Activated CD4-positive, alpha-beta T cell treated with anti-CD3 and anti-CD28 coated beads, Interleukin-2, amount 10 ng/mL, durations not matched to agents 24 days and 14 days (primary cell): ENCODE data around the gene DLG2. TPM values are rescaled to one million over a fixed set of nuclear protein-coding genes. Genes with fewer than 3 reads are reported as not detected.

ENCODE experiments used
- DNase-seq: peaks from one replicate; pipeline ENCODE4 v3.0.0; 2022
- H3K27ac Mint-ChIP-seq: one replicate; pipeline ENCODE4 v1.8.0; 2022; ENCODE audit warnings: mild to moderate bottlenecking, mixed read lengths
- H3K27me3 Mint-ChIP-seq: one replicate; pipeline ENCODE4 v1.8.0; 2022; ENCODE audit warnings: mixed read lengths
- H3K36me3 Mint-ChIP-seq: one replicate; pipeline ENCODE4 v1.8.0; 2022; ENCODE audit warnings: low read depth, mild to moderate bottlenecking, mixed read lengths
- H3K4me1 Mint-ChIP-seq: one replicate; pipeline ENCODE4 v1.8.0; 2021; ENCODE audit warnings: mixed read lengths
- H3K4me3 Mint-ChIP-seq: one replicate; pipeline ENCODE4 v1.8.0; 2022; ENCODE audit warnings: mild to moderate bottlenecking, moderate library complexity, mixed read lengths
- H3K9me3 Mint-ChIP-seq: one replicate; pipeline ENCODE4 v1.8.0; 2021; ENCODE audit warnings: mixed read lengths
- intact Hi-C: fragments of 100-400 bp; cut with micrococcal nuclease; formaldehyde crosslinking; loops from one replicate; pipeline ENCODE4 v1.15.1; 2023
- total RNA-seq: library from RNA; stranded (reverse); gene quantifications from 2 replicates; pipeline ENCODE4 v1.2.3, GENCODE V29; 2022

DLG2 gene
- total RNA-seq, 1 donor from 2014 or later: 1.0 TPM

DNA sequence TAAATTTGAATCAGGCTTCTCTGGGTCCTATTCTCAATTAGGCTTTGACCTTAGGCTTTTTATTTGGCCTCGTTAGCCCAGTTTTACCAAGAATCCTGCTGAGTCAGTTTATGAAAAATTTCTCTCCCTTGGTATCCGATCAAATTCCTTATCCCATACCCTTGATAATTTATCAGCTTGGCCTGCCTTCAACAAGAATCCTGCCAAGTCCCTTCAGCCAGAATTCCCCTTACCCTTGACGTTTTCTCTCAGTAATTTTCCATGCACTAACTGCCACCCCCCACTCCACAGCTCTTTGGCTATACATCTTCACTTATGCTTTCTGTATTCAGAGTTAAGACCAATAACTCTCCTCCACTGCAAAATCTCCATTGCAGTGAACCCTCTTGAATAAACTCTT, 1530.0 kb downstream of the DLG2 start:
- H3K27ac Mint-ChIP-seq: no peak overlapping the region
- no peaks in the 10 kb centered on the region for H3K36me3 Mint-ChIP-seq
- no peak for DNase-seq
- H3K9me3 Mint-ChIP-seq: no peaks in the 10 kb centered on the region
- no peak overlapping the region for H3K4me3 Mint-ChIP-seq
- intact Hi-C loops: no loop called here
- no peaks in the 10 kb centered on the region for H3K4me1 Mint-ChIP-seq
- H3K27me3 Mint-ChIP-seq: no peaks in the 10 kb centered on the region

DNA sequence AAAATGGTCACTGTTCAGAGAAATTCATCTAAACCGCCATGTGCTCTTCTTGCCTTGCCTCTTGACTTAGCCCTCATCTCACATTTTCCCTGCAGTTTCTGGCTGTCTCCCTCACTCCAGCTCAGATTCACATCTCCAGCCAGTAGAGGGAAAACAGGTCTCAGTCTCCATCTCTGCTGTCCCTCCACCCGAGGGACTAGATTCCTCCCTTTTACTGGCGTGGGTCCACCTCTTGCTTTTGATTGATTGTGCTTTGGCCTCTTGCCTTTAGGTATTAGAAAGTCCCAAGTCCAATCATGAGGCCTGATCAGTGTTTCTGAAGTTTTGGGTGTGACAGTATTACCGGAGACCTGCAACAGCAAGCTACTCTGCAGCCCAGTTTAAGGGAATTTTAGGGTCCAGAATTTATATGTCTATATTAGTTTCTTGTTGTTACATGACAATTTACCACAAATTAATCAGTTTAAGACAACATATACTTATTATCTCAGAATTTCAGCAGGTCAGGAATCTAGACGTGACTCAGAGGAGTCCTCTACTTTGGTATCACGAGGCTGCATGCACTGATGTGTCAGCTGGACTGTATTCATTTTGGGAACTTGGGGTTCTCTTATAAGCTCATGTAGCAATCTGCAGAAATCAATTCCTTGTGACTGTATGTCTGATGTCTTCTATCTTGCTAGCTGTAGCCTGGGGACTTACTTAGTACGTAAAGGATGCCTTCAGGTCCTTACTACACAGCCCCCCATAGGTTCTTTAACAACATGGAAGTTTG, 1535.7 kb downstream of the DLG2 start:
- Mint-ChIP-seq H3K4me3 (no peak overlapping the region), H3K4me1 (no peaks in the 10 kb centered on the region), H3K27me3 (no peaks in the 10 kb centered on the region), H3K27ac (no peak overlapping the region), H3K9me3 (no peaks in the 10 kb centered on the region), H3K36me3 (no peaks in the 10 kb centered on the region)
- DNase-seq: no peak
- intact Hi-C loops: no loop called here

DNA sequence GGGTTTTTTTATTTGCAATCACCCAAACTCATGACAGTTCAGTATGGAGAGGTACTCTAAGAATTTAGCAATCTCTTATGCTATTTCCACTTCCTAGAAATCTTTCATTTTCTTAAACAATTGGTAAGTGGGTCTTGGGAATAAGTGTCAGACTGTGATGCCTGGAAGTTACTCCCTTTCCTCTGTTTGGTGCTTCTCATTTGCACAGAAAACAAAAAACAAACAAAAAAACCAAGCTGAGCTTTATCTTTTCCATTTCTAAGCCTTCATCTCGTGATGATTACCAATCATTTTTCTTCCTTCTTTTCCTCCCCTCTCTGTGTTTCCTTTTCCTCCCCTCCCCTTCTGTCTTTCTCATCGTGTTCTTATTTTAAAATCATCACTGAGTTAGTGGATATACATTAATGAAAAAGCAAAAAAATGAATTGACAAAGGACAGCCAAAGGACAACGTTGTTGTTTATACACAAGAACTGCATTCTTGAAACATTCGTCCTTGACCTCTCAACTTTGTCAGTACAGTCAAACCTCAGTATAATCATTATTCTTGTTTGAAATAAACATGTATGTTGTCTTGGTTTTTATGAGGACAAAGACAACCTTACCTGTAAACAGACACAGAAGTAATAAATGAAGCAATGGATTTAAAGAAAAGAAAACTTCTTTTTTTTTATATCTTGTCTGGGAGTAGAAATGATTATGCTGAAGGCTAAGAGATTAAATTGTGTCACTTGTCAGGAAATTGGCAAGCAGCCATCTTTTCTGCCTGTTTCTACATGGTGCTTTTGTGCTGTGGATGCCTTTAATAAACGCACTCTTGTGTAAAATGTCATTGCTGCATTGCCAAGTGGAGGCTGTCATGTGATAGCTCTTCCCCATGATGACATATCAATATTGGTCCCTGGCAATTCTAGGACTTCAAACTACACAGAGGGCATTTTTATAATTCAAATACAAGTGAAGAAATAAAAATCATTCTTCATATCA, 1537.8 kb downstream of the DLG2 start:
- intact Hi-C loops: no loop called here
- Mint-ChIP-seq H3K4me1 (no peaks in the 10 kb centered on the region), H3K9me3 (peaks cover 5% of the 10 kb centered on the region), H3K4me3 (no peak overlapping the region), H3K27ac (no peak overlapping the region), H3K36me3 (no peaks in the 10 kb centered on the region), H3K27me3 (no peaks in the 10 kb centered on the region)
- no peak for DNase-seq

DNA sequence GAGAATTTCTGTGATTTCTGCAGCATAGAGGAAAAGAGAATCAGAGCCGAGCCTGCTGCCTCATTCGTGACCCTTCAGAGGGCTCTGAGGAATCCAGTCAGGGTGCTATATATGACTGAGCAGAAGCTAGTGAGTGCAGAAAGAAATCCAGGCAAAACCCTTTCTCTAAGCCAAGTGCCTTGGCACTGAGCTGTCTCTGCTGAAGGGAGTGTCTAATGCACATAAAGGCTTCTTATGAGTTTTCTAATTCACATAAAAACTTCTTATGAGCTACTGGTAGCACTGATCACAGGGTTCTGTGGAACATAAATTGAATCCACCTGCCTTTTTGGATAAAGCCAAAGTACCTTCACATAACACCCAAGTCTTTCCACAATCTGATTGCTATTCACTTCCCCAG, 1555.3 kb downstream of the DLG2 start:
- Mint-ChIP-seq H3K36me3 (no peaks in the 10 kb centered on the region), H3K4me1 (no peaks in the 10 kb centered on the region), H3K27me3 (no peaks in the 10 kb centered on the region), H3K9me3 (no peaks in the 10 kb centered on the region), H3K4me3 (no peak overlapping the region), H3K27ac (no peak overlapping the region)
- no peak for DNase-seq
- intact Hi-C loops: no loop called here

DNA sequence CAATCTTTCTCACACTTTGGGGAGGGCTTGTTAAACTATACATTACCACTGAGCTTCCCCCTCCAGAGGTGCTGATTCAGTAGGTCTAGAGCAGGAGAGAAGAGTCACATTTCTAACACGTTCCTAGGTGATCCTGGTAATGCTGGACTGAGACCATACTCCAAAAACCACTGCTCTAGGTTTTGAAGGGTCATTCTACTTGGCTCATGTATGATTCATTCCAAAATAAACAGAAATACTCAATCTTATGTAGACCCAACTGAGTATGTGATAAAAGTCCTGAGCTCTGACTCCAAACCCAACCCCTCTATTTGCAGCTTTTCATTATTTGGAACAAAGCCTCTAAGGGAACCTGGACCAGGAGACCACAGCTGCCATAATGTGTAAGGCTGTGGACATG, 1558.1 kb downstream of the DLG2 start:
- Mint-ChIP-seq H3K36me3 (no peaks in the 10 kb centered on the region), H3K4me3 (no peak overlapping the region), H3K4me1 (no peaks in the 10 kb centered on the region), H3K27ac (no peak overlapping the region), H3K27me3 (no peaks in the 10 kb centered on the region), H3K9me3 (no peaks in the 10 kb centered on the region)
- no peak for DNase-seq
- intact Hi-C loops: no loop called here

DNA sequence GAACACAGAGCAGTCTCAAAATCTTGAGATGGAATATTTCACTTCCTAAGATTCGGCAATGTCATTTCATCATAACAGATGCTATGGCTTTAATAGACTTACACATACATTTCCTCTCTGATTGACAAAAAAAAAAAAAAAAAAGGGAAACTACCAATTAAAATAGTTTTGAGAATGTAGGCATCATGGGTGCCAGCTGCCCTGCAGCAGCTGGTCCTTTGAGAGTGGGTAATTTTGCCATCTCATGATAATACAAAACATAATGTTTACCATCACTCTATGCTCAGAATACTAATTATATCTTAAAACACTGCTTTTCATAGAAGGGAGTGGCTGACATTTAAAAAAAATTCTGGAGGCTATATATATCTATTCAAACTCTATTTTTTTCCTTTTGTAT, 1565.4 kb downstream of the DLG2 start:
- Mint-ChIP-seq H3K4me1 (no peaks in the 10 kb centered on the region), H3K9me3 (no peaks in the 10 kb centered on the region), H3K27me3 (no peaks in the 10 kb centered on the region), H3K36me3 (no peaks in the 10 kb centered on the region), H3K27ac (no peak overlapping the region), H3K4me3 (no peak overlapping the region)
- no peak for DNase-seq
- intact Hi-C loops: no loop called here

DNA sequence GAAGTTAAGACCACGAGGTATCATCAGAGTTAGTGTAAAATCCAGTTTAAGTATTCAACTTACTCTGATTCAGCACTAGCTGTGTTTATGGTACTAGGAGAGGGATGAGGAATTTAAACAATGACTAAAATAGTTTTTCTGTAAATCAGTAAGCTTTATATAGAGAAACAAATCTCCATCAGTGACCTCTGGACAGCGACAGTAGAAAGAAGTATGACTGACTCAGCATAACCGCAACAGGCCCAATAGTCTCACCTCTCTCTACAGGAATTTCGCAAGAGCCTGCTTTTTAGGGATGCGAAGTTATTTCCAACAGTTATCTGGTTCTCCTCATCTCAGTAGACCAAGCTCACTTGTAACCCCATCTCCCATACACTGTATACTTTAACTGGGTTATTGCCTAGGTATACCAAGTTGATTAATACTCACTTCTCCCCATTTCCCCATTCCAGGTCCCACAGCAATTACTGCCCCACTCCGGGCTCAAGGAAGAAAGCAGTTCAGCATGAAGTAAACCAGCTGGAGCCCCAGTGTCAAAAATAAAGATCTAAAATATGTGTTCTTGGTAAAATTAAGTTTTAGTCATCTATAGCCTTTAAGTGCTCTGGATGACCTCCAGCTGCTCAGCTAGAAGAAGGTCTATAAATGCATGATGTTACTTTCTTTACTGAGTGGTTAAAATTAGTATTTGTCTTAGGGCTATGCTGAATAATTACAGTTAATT, 1570.3 kb downstream of the DLG2 start:
- intact Hi-C loops: no loop called here
- Mint-ChIP-seq H3K4me1 (no peaks in the 10 kb centered on the region), H3K36me3 (no peaks in the 10 kb centered on the region), H3K4me3 (no peak overlapping the region), H3K27ac (no peak overlapping the region), H3K27me3 (no peaks in the 10 kb centered on the region), H3K9me3 (peaks cover 8% of the 10 kb centered on the region)
- no peak for DNase-seq

DNA sequence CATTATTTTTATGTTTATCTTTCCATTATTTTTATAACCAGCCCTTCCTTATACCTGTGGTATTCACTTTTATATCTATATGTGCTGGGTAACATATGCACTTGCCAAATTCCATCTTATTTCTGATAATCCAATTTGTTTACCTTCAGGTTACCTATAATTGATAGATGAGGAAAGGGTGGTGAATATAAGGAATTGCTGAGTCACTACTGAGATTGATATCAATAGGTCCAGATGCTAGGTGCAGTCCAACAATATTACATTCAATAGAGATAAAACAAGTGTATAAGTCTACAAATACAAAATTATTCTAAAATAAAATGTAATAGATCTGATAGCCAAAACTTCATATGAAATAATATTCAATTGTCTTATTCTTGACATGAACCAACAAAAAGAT, 1582.0 kb downstream of the DLG2 start:
- no peaks in the 10 kb centered on the region for H3K27me3 Mint-ChIP-seq
- no peaks in the 10 kb centered on the region for H3K4me1 Mint-ChIP-seq
- intact Hi-C loops: no loop called here
- H3K4me3 Mint-ChIP-seq: no peak overlapping the region
- H3K36me3 Mint-ChIP-seq: no peaks in the 10 kb centered on the region
- no peak overlapping the region for H3K27ac Mint-ChIP-seq
- peaks cover 13% of the 10 kb centered on the region for H3K9me3 Mint-ChIP-seq
- DNase-seq: no peak

DNA sequence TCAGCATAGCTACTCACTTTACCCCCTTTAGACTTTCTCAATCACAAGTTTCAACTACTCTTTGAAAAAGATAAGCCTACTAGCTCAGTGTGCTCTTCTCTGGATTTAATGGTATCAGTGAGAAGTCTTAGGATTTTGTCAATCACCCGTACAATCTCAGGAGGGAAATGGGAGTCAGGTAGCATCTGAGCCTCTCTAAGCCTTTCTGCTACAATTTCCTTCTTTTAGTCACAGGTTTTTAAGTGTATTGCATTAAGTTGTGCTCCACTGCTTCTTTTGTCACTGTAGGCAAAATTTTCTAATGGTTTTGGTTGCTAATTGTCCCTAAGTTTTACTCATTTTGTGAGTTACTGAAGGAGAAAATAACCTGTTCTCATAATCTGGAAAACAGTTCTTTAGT, 1582.4 kb downstream of the DLG2 start:
- Mint-ChIP-seq H3K4me3 (no peak overlapping the region), H3K9me3 (peaks cover 9% of the 10 kb centered on the region), H3K4me1 (no peaks in the 10 kb centered on the region), H3K36me3 (no peaks in the 10 kb centered on the region), H3K27ac (no peak overlapping the region), H3K27me3 (no peaks in the 10 kb centered on the region)
- intact Hi-C loops: no loop called here
- DNase-seq: no peak

DNA sequence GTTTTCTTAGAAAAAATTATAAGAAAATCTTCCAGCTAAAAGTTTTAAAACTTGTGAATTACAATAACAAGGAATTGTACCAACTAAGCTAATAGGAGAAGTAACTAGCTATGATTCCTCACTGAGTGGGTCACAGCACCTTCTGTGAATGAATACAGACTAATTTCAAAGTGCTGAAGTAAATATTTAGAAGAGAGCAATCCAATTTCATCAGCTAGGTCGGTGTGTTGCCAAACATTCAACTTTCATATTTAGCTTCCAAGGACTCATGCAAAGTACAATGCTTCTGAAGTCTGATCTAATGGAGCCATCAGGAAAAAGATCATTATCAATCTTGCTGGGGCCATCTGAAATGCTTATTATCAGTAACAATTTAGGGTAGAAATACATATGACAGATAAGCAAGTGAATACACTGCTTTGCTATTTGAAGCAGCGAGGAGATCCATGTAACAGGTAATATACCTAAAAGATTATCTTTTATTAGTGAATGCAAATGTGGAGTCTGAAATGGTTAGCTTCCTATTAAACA, 1590.4 kb downstream of the DLG2 start:
- no peaks in the 10 kb centered on the region for H3K4me1 Mint-ChIP-seq
- intact Hi-C loops: no loop called here
- H3K27ac Mint-ChIP-seq: no peak overlapping the region
- peaks cover 8% of the 10 kb centered on the region for H3K9me3 Mint-ChIP-seq
- H3K27me3 Mint-ChIP-seq: no peaks in the 10 kb centered on the region
- no peaks in the 10 kb centered on the region for H3K36me3 Mint-ChIP-seq
- no peak overlapping the region for H3K4me3 Mint-ChIP-seq
- no peak for DNase-seq

DNA sequence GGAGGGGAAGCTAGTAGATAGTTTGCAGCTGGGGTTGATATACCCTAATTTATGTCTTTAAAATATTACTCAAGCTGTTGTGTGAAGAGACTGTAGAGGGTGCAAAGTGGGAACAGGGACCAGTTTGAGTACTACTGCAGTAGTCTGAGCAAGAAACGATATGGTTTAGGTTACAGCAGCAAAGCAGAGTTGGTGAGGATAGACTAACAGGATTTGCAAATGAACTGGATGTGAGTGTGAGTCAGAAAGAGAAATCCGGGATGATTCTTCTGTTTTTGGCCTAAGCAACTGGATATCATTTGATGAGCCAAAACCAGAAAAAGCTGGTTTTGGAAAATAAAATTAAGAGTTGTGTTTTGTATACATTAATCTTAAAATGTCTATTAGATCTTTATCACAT, 1591.5 kb downstream of the DLG2 start:
- intact Hi-C loops: no loop called here
- no peak overlapping the region for H3K27ac Mint-ChIP-seq
- H3K36me3 Mint-ChIP-seq: no peaks in the 10 kb centered on the region
- no peak overlapping the region for H3K4me3 Mint-ChIP-seq
- no peaks in the 10 kb centered on the region for H3K4me1 Mint-ChIP-seq
- H3K9me3 Mint-ChIP-seq: peaks cover 11% of the 10 kb centered on the region
- no peak for DNase-seq
- no peaks in the 10 kb centered on the region for H3K27me3 Mint-ChIP-seq

DNA sequence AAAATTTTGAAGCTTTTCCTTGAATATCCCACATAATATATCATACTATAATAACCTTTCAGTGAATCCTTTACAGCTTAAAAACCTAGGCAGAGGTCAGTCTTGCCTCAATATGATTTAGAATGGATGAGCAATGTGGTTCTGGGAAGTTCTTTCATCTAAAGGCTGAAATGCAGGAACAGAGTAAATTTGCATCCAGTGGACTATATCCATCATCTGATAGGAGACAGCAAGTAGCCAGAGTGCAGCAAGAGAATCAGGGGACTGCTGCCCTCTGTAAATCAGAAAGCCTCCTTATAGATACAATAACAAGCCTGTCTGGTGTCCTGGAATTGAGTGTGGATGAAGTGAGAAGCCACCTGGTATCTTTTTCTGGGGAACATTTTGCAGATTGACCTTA, 1592.7 kb downstream of the DLG2 start:
- Mint-ChIP-seq H3K4me3 (no peak overlapping the region), H3K36me3 (no peaks in the 10 kb centered on the region), H3K27me3 (no peaks in the 10 kb centered on the region), H3K4me1 (no peaks in the 10 kb centered on the region), H3K9me3 (peaks cover 12% of the 10 kb centered on the region), H3K27ac (no peak overlapping the region)
- DNase-seq: no peak
- intact Hi-C loops: no loop called here

DNA sequence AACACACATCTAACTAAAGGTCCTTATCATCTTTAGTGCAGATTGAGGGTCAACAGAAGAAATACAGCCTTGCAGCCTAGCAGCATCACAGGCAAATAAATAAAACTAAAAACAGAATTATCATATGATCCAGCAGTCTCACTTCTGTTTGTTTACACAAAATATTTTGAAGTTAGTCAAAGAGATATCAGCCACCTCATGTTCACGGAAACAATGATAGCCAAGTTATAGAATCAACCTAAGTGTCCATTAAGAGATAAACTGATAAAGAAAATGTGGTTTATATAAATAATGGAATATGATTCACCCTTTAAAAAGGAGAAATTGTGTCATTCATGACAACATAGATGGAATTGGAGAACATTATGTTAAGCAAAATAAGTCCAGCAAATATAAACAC, 1602.9 kb downstream of the DLG2 start:
- Mint-ChIP-seq H3K27me3 (no peaks in the 10 kb centered on the region), H3K9me3 (no peaks in the 10 kb centered on the region), H3K27ac (no peak overlapping the region), H3K36me3 (no peaks in the 10 kb centered on the region), H3K4me3 (no peak overlapping the region), H3K4me1 (no peaks in the 10 kb centered on the region)
- DNase-seq: no peak
- intact Hi-C loops: no loop called here

DNA sequence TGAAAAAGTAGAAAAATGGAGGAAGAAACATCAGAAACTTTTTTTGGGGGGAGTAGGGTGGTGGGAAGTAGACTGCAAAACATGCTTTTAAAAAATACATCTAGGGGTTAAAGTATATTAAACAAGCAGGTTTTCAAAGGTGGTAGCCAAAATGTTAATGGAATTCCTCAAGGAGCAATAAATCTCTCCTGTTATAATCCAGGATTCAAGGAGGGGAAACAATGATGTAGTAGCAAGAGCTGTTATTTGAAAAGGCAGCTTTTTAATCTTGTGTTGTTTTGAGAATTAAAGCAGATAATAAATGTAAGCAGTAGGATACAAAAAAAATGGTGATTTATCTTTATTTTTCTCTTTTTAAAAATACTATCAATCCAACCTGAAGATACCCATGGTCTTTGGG, 1604.4 kb downstream of the DLG2 start:
- Mint-ChIP-seq H3K9me3 (no peaks in the 10 kb centered on the region), H3K27ac (no peak overlapping the region), H3K4me3 (no peak overlapping the region), H3K36me3 (no peaks in the 10 kb centered on the region), H3K4me1 (no peaks in the 10 kb centered on the region), H3K27me3 (no peaks in the 10 kb centered on the region)
- intact Hi-C loops: no loop called here
- DNase-seq: no peak
